CD4-positive, alpha-beta T cell (primary cell): ENCODE measurements around the gene FMN1. TPM values are rescaled to one million over a fixed set of nuclear protein-coding genes. Genes with fewer than 3 reads are reported as not detected.

Experiments used
- ATAC-seq: fragments of 200-7000 bp; cut with Tn5 transposase; one replicate; pipeline ENCODE4 v1.10.0; 2022; ENCODE audit warnings: mild to moderate bottlenecking; ENCODE audit not compliant: poor library complexity
- CTCF ChIA-PET: fragments of 350-600 bp; sonication (Branson Sonifier 250); formaldehyde crosslinking; loops from one replicate; lab custom pipeline; 2021; ENCODE audit warnings: antibody characterized with exemption, inconsistent platforms; lab: Charles Lee
- POLR2A ChIA-PET: fragments of 350-600 bp; sonication (Branson Sonifier 250); formaldehyde crosslinking; loops from one replicate; lab custom pipeline; 2021; ENCODE audit warnings: antibody characterized with exemption, inconsistent platforms; lab: Charles Lee
- DNase-seq, 14 experiments: peaks; one replicate each; pipeline ENCODE4 v3.0.0-alpha.2; 2013 to 2020; ENCODE audit warnings: mixed read lengths in 2 of 14
- H3K27ac ChIP-seq, 2 donors: one replicate each; pipeline versions ENCODE4 v1.5.1 to v1.7.0; 2013; ENCODE audit warnings: low read length in 2 of 2, low read depth in 1 of 2, mild to moderate bottlenecking in 1 of 2
- H3K27me3 ChIP-seq, 2 experiments: 1 replicate in 1 of 2; 2 replicates in 1 of 2; pipeline versions ENCODE4 v1.6.1 to v1.7.0; 2013; ENCODE audit warnings: low read length in 2 of 2, control low read depth in 1 of 2, mild to moderate bottlenecking in 1 of 2, moderate library complexity in 1 of 2; ENCODE audit not compliant: insufficient read depth in 2 of 2, control insufficient read depth in 1 of 2
- H3K36me3 ChIP-seq: one replicate; pipeline ENCODE4 v1.6.1; 2013; ENCODE audit warnings: low read length, control low read depth; ENCODE audit not compliant: insufficient read depth
- H3K4me1 ChIP-seq: one replicate; pipeline ENCODE4 v1.6.1; 2013; ENCODE audit warnings: low read length, control low read depth; ENCODE audit not compliant: insufficient read depth
- H3K4me3 ChIP-seq: one replicate; pipeline ENCODE4 v1.5.1; 2013; ENCODE audit warnings: mild to moderate bottlenecking, low read length, moderate library complexity
- H3K9me3 ChIP-seq, 2 experiments: 1 replicate in 1 of 2; 2 replicates in 1 of 2; pipeline versions ENCODE4 v1.6.1 to v1.7.0; 2013; ENCODE audit warnings: low read length in 2 of 2, mild to moderate bottlenecking in 2 of 2, control low read depth in 1 of 2, moderate library complexity in 1 of 2; ENCODE audit not compliant: control insufficient read depth in 1 of 2, insufficient read depth in 1 of 2
- H3K27ac Mint-ChIP-seq: one replicate; pipeline ENCODE4 v1.8.0; 2020; ENCODE audit warnings: mixed read lengths
- H3K27me3 Mint-ChIP-seq: one replicate; pipeline ENCODE4 v1.8.0; 2021; ENCODE audit warnings: mixed read lengths
- H3K36me3 Mint-ChIP-seq: one replicate; pipeline ENCODE4 v1.8.0; 2021; ENCODE audit warnings: low read depth, mixed read lengths
- H3K4me1 Mint-ChIP-seq: one replicate; pipeline ENCODE4 v1.8.0; 2021; ENCODE audit warnings: low read depth, mixed read lengths
- H3K4me3 Mint-ChIP-seq: one replicate; pipeline ENCODE4 v1.8.0; 2020; ENCODE audit warnings: mild to moderate bottlenecking, mixed read lengths
- H3K9me3 Mint-ChIP-seq: one replicate; pipeline ENCODE4 v1.8.0; 2020; ENCODE audit warnings: mixed read lengths
- intact Hi-C, 2 experiments: fragments of 100-400 bp; cut with DNase I in 1 of 2; cut with micrococcal nuclease in 1 of 2; formaldehyde crosslinking; loops; one replicate each; pipeline versions ENCODE4 v1.15.1 to v1.9.0; 2023 to 2025; cut with DNase I, micrococcal nuclease
- total RNA-seq, 174 experiments: library from RNA in 2 of 174; stranded (reverse) in 2 of 174; gene quantifications; one replicate each; pipeline ENCODE4 v1.2.3 and lab custom pipeline; 2021 to 2026
- TF ChIP-seq, protein P1 (sequence below): fragments of 200-600 bp; IDR thresholded peaks from one replicate; pipeline ENCODE4 v1.8.0; 2022; ENCODE audit warnings: antibody characterized with exemption, mild to moderate bottlenecking

The FMN1 gene
- total RNA-seq, 2 experiments from 2014 or later, result 0.39 to 0.55 TPM

DNA sequence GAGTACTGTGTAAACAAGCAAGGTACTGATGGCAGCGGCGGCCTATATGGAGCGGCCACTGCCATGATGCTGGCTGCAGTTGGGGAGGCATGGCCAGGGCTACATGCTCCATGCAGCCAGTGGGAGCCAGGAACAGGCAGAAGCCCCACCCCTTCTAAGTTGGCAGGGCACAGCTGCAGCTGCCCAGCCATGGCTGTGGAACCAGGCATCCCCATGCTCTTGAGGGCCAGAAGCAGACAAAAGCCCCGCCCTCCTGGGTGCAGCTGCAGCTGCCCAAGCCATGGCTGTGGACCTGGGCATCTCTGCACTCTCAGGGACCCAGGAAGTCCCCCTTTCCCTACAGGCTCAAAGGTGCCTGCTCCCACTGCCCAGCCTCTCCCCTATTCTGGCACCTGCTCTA is 150.9 kb downstream of the FMN1 start:
- Histone ChIP-seq H3K27ac (no peak overlapping the region), H3K4me3 (no peak overlapping the region), H3K4me1 (no peaks in the 10 kb centered on the region), H3K36me3 (no peaks in the 10 kb centered on the region), H3K27me3 (peaks cover 0 to 5% of the 10 kb centered on the region in 2 experiments), H3K9me3 (peaks cover 4 to 15% of the 10 kb centered on the region in 2 experiments)
- Mint-ChIP-seq H3K36me3 (peaks cover 4% of the 10 kb centered on the region), H3K4me3 (no peak overlapping the region), H3K9me3 (peaks cover 4% of the 10 kb centered on the region), H3K27ac (no peak overlapping the region), H3K27me3 (no peaks in the 10 kb centered on the region), H3K4me1 (peaks cover 10% of the 10 kb centered on the region)
- TF ChIP-seq, protein P1, sequence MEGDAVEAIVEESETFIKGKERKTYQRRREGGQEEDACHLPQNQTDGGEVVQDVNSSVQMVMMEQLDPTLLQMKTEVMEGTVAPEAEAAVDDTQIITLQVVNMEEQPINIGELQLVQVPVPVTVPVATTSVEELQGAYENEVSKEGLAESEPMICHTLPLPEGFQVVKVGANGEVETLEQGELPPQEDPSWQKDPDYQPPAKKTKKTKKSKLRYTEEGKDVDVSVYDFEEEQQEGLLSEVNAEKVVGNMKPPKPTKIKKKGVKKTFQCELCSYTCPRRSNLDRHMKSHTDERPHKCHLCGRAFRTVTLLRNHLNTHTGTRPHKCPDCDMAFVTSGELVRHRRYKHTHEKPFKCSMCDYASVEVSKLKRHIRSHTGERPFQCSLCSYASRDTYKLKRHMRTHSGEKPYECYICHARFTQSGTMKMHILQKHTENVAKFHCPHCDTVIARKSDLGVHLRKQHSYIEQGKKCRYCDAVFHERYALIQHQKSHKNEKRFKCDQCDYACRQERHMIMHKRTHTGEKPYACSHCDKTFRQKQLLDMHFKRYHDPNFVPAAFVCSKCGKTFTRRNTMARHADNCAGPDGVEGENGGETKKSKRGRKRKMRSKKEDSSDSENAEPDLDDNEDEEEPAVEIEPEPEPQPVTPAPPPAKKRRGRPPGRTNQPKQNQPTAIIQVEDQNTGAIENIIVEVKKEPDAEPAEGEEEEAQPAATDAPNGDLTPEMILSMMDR, result no peak
- CTCF ChIA-PET, result no interaction called here
- POLR2A ChIA-PET, result no interaction called here
- intact Hi-C loops, result no loop called here
- DNase-seq (no peak), ATAC-seq (no peak)

DNA sequence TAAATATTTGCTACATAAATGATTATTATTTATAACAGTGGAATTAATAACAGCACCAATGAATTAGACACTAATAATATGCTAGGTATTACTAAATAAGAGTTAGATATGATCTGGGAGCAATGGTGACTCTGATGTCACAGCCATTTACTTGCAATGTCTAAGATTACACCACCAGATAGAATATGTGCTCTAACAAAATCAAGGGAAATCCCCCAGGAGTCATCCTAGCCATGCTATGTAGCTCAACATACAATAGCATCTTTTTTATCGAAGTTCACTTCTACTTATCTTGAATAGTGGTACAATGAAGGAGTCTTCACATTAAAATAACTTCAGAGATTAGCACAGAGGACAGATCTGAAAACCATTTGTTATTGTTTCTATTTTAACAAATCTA is 154.0 kb downstream of the FMN1 start:
- TF ChIP-seq, protein P1, result no peak
- H3K36me3 ChIP-seq, result no peaks in the 10 kb centered on the region
- intact Hi-C loops, result no loop called here
- Mint-ChIP-seq H3K36me3 (no peaks in the 10 kb centered on the region), H3K27me3 (no peaks in the 10 kb centered on the region), H3K27ac (no peak overlapping the region), H3K9me3 (no peaks in the 10 kb centered on the region), H3K4me3 (no peak overlapping the region), H3K4me1 (no peaks in the 10 kb centered on the region)
- no peak overlapping the region for H3K4me3 ChIP-seq
- peaks cover 4 to 15% of the 10 kb centered on the region in 2 experiments for H3K9me3 ChIP-seq
- DNase-seq, result no peak
- ATAC-seq, result no peak
- no peaks in the 10 kb centered on the region for H3K4me1 ChIP-seq
- peaks cover 0 to 5% of the 10 kb centered on the region in 2 experiments for H3K27me3 ChIP-seq
- H3K27ac ChIP-seq, result no peak overlapping the region
- CTCF ChIA-PET, result no interaction called here
- POLR2A ChIA-PET, result no interaction called here

DNA sequence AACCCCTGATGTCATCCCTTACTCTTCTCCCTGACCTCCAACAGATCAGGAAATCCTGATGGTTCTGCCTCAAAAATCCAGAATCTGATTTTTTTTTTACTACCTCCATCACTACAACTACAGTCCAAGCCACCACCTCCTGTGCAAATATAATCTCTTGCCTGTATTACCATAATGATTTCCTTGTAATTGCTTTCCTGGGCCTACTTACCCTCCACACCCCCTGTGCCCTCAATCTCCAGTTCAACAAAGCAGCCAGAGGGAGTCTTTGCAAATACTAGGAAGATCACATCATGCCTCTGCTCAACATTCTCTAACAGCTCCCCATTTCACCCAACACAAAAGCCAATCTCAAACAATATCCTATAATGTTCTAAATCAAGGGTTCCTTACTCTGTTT is 159.9 kb downstream of the FMN1 start:
- Histone ChIP-seq H3K27me3 (no peaks in the 10 kb centered on the region), H3K27ac (no peak overlapping the region), H3K36me3 (no peaks in the 10 kb centered on the region), H3K4me3 (no peak overlapping the region), H3K9me3 (no peaks in the 10 kb centered on the region), H3K4me1 (no peaks in the 10 kb centered on the region)
- no peaks in the 10 kb centered on the region for H3K4me1 Mint-ChIP-seq
- H3K36me3 Mint-ChIP-seq, result no peaks in the 10 kb centered on the region
- intact Hi-C loops, result no loop called here
- ChIA-PET POLR2A (no interaction called here), CTCF (no interaction called here)
- TF ChIP-seq, protein P1, result no peak
- no peak overlapping the region for H3K27ac Mint-ChIP-seq
- ATAC-seq (no peak), DNase-seq (no peak)
- H3K9me3 Mint-ChIP-seq, result no peaks in the 10 kb centered on the region
- no peaks in the 10 kb centered on the region for H3K27me3 Mint-ChIP-seq
- no peak overlapping the region for H3K4me3 Mint-ChIP-seq
